HG03196 (cell line): ENCODE results near the gene GDA.

Source experiments
- ATAC-seq: cut with Tn5 transposase; IDR thresholded peaks from one replicate; pipeline ENCODE4 v1.9.1; 2021; ENCODE audit not compliant: unreplicated experiment

The GDA gene

GRCh38 chr9:72149231-72149975, at the start of gene GDA:
Gene GDA, plus strand, starts transcription at chr9:72149440. Its CDS starts 120 bp downstream, at chr9:72149560.
- ATAC-seq = no peak

DNA sequence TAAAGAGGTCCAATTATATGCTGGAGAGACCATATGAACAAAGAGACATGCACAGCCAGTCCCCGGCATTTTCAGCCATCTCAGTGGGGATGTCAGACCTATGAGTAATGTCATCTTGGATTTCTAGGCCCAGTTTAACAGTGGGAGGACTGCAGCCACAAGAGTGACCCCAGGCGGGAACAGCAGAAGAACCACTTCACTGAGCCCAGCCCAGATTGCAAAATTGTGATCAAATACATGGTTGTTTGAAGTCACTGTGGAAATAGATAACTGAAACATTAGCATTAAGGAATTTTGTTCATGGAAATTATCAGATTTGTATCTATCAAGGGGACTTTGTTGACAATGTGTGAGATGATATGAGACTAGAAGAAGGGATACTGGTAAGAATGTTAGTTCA, 46.7 kb upstream of the GDA start:
- ATAC-seq = no peak

DNA sequence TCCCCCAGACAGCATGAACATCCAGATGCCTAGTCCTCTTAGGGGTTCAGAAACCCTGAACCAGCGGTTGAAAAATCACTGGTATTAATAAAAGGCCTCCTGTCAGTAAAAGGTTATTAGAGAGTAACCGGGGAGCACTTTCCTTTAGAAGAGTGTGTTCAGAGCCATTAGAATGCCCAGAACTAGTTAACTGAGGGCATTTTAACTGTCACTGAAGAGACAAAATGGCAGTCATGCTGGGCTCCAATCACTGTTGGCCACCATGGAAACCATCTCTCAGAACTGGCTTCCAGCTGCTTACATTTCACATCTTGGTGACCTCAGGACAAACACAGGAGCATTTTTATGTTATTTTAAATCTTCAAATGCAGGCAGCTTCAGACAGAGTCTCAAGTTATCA, 36.2 kb upstream of the GDA start:
- ATAC-seq = no peak

DNA sequence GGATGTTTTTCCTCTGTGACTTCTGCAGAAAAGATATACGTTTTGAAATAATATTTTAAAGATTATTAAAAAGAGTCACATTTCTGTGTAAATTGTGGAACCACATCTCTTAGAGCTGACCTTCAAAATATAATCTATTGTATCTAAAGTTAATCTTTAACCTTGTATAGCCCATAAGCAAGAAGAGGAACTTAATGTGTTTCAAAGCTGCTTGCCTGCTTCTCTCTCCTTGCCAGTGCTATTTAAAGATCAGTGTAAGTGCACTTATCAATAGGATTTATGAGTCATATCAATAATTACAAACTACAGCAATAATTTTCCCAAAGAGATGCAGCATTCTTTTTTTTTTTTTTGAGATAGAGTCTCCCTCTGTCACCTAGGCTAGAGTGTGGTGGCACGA, 29.4 kb upstream of the GDA start:
- ATAC-seq = no peak

DNA sequence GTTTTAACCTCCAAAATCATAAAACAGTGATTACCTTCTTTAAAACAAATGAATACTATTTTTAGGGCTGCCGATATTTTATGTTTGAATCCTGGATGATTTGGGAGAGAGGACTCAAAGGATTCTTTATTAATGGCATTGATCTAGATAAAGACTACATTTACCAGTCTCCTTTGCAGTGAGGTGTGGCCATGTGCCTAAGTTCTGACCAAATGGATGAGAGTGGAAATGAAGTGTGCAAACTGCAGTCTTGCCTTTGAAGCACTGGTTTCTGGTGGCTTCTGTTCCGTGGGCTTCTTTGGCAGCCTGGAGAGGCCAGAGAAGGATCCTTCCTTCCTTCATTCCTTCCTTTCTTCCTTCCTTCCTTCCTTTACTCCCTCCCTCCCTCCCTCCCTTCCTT, 24.3 kb upstream of the GDA start:
- no peak for ATAC-seq

DNA sequence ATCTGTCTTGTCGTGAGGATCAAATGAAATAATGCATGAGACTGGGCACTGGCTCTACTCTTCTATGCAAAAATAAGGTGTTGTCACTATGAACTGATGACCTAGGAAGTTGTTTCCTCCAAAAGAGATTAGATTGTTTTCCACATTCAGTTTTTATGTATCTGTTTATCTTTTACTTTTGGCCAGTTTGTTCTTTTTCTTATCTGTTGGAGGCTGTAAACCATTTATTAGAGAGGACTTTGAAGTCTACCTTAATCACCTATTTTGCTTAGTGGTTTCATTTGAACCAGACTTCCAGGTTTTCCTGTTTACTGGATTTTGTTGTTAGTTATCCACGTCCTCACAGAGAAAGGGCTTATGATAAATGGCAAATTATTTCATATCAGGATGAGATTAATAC, 21.5 kb upstream of the GDA start:
- ATAC-seq = no peak

DNA sequence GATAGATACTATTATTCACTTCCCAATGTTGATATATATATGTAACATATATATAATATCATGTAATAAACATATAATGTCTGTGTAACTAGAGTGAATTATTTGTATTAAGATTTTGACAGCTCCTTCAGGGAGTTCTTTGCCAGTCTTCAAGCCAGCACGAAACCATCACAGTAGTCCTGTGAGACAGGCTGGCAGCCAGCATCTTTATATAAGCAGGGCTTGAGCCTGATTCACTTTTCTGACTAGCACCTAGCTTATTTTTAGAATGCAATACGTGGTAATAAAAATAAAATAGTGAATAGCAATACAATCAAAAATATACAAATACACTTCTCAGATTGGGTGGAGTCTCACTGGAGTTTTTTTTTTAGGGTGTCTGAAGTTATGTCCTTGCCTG, 20.7 kb upstream of the GDA start:
- ATAC-seq = no peak

GRCh38 chr9:72129271-72130156, 19.7 kb upstream of the GDA start:
- no peak for ATAC-seq

DNA sequence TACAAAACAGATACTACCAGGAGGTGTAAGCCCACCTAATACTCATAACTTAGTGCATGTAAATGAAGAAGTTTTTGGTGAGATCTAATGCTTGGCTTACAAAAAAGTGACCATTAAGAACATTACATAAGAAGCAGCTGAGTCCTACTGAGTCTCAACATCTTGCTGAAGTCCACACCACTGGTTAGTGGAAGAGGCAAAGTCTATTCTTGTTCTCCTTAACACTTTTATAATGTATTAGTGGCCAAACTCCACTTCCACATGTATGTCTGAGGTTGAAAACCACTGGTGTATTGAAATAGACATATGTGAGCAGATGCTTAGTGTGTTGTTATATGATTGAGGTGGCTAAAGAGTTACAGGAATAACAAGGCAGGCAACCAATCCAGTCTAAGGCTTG, 18.9 kb upstream of the GDA start:
- ATAC-seq = no peak

GRCh38 chr9:72131206-72131605, 18.0 kb upstream of the GDA start:
- no peak for ATAC-seq

GRCh38 chr9:72132052-72132451, 17.2 kb upstream of the GDA start:
- no peak for ATAC-seq

DNA sequence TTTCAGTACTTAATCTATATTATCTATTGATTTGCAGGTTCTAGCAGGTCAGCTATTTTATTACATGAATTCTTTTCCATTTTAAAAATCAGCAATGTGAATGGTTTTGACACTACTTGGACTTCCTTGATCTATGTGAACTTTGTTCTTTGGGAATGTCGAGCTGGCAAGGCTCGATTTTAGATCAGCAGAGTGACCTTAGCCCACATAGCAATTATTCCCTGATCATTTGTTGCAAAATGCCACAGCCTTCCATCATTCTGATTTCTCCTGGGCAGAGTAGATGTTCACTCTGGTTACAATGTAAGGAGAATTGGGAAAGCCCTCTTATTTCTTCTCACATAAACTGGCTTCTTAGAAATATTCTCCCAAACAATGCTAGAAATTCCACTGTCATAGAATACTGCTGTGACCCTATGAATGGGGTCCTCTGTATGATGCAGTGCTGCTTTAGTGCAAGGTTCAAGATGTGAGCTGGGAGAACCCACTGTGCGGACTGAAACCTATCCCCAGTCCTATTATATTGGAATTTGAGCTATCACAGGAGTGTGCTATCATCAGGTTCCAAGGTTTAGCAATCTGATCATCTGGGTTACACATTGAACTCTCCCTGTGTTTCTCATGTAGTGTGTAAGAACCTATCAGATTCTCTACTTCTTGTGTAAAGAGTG, 15.7 kb upstream of the GDA start:
- no peak for ATAC-seq

DNA sequence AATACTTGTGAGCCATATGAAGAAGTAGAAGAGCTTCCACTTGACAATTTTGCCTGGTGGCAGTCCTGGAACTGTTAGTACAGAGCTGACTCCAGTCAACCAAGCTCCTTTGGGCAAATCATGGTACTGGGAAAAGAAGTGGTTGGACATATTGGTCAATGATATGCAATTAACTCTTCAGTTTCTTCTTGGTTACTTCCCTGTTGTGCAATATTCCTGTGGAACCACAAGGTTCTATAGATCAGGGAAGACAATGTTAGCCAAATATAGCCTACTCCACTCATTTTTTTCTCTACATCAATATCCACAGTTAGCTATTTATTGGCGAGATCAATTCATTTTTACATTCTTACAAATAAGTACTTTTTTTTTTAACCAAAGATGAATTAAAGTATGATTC, 14.4 kb upstream of the GDA start:
- ATAC-seq = no peak

GRCh38 chr9:72137697-72138365, 11.4 kb upstream of the GDA start:
- ATAC-seq = no peak

DNA sequence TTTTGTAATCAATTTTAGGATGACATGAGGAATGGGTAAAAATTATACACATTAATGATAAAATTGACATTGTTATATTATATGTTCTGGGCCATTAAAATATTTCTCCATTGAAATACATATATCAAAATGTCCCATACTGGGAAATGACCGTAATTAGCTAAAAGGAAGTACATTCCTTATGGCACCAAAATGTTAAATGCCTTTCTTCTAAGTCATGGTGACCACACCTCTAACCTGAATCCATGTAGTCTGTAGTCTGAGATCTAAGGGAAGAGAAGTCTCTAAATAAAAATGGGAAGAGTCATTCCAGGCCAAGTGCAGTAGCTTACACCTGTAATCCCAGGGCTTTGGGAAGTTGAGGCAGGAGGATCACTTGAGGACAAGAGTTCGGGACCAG, 10.0 kb upstream of the GDA start:
- ATAC-seq = no peak

- ATAC-seq = no peak
These were observed 8.7 kb upstream of the GDA start for GRCh38 chr9:72140586-72140985.

DNA sequence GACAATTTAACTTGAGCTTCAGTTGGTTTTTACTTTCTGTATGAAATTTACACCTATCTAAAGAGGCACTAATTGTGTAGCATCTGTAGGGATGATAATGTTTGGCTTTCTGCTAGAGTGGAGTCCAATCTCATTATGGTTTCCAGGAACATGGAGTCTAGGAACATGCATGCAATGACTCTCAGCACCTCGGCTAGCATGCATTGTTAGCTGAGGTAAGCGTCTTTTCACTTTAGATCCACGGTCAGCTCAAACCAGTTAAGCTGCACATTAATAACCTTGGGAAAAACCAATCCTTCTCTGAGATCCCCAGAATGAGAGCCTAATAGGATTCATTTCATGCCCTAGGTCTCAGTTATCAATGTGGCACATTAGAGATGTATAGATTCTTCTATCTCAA, 7.8 kb upstream of the GDA start:
- ATAC-seq = no peak

DNA sequence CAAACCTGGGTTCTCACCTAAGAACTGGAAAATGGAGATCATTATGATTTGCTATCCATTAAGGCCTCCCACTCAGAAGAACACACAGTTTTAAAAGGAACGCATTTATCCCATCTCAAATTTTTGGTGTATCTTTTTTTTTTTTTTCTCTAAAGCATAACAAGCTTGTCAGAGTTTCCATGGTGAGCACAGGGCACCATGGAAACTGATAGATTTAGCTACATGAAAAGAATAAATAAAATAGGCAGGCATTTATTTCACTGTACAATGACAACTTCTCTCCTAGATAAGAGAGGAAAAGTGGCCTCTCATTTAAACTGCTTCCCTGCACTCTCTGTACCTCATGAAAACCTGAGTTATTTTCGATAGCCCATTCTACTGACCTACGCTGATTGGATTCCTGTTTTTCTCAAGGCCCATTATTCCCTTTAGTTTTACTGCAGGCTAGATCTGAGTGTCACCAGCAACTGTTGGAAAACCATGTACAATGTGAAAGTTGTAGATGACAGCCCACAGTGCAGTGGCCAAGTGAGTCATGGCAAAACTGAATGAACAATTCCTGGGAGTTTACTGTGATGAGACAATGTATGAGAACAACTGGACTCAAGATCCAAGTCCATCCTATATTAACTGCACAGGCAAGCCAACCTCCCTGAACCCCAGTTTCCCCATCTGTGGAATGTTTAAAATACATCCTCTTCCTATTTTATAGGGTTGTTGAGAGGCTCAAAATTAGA, 4.3 kb upstream of the GDA start:
- no peak for ATAC-seq

DNA sequence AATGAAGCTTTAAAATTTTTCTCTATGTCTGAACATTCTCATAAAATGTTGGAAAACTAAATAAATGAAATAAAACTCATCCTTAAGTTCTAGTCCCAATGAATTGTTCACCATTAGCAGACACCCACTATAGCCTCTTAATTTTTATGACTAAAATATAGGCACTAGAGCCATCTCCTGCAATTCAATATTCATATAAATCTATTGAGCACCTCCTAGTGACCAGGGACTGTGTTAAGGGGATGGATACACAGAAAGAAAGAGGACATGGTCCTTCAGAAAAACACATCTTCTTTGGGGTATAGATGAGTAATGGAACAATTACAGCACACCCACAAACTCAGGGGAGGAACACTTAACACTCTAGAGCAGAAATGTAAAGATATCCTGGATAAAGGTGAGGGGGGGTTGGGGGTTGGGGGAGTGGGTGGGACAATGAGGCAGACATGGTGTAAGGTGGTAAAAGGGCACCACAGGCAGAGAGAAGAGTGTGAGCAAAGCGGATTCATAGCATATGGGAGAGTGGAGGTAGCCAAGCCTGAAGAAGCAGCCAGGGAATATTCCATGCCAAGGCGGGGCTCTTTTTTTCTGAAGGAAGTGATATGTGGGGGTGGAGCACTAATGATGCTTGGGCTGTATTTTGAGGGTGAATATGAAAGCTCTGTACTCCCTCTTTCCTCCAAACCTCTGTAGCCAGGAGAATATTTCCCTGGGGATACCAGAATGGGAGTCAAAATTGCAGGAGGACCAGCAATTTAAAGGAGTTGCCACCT, 3.3 kb upstream of the GDA start:
- no peak for ATAC-seq

DNA sequence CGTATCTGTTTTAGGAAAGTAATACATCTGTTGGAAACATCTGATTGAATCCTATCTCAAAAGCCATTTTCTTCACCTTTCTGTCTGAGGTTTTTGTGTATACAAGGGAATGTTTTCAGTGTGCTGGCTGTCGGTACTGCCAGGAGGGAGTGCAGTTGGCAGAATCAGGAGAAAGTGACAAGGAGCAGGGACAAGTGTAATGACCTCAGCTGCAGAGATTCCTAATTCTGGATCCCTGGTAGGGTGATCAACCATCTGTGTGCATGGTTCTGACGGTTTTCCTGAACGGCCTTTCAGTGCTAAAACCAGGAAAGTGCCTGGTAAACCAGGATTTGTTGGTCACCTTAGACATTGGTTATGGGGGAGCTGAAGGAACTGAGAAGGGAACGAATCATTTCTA, 1.6 kb upstream of the GDA start:
- no peak for ATAC-seq
